Measurements from ENCODE around the gene MYO1E.

- no peak for TF ChIP-seq POLR2A (IDR thresholded peaks at IDR 0.05)
- TF ChIP-seq CTCF (IDR thresholded peaks at IDR 0.05): no peak
Measured at GRCh38 chr15:59222906-59223550, 149.6 kb downstream of the MYO1E start.

Measured in transverse colon (tissue), 3 donors.